Activated CD4-positive, alpha-beta memory T cell treated with anti-CD3 and anti-CD28 coated beads for 36 hours (primary cell): ENCODE data around the gene NEIL3. TPM values are rescaled to one million over a fixed set of nuclear protein-coding genes. Genes with fewer than 3 reads are reported as not detected.

ENCODE experiments used
- CTCF ChIA-PET: fragments of 350-600 bp; sonication (Branson Sonifier 250); formaldehyde crosslinking; loops from one replicate; lab custom pipeline; 2021; ENCODE audit warnings: antibody characterized with exemption, inconsistent platforms; lab: Charles Lee
- POLR2A ChIA-PET: fragments of 350-600 bp; sonication (Branson Sonifier 250); formaldehyde crosslinking; loops from one replicate; lab custom pipeline; 2021; ENCODE audit warnings: antibody characterized with exemption; lab: Charles Lee
- DNase-seq: peaks from one replicate; pipeline ENCODE4 v3.0.0-alpha.2; 2020
- H3K27ac Mint-ChIP-seq: one replicate; pipeline ENCODE4 v1.8.0; 2021; ENCODE audit warnings: mixed read lengths
- H3K27me3 Mint-ChIP-seq: one replicate; pipeline ENCODE4 v1.8.0; 2021; ENCODE audit warnings: mixed read lengths
- H3K36me3 Mint-ChIP-seq: one replicate; pipeline ENCODE4 v1.8.0; 2021; ENCODE audit warnings: mixed read lengths
- H3K4me1 Mint-ChIP-seq: one replicate; pipeline ENCODE4 v1.8.0; 2021; ENCODE audit warnings: low read depth, mixed read lengths
- H3K4me3 Mint-ChIP-seq: one replicate; pipeline ENCODE4 v1.8.0; 2021; ENCODE audit warnings: mild to moderate bottlenecking, mixed read lengths
- H3K9me3 Mint-ChIP-seq: one replicate; pipeline ENCODE4 v1.8.0; 2021; ENCODE audit warnings: mixed read lengths
- intact Hi-C: fragments of 100-400 bp; cut with micrococcal nuclease; formaldehyde crosslinking; loops from one replicate; pipeline ENCODE4 v1.15.1; 2023
- total RNA-seq, 2 experiments: library from RNA; stranded (reverse); gene quantifications; one replicate each; pipeline ENCODE4 v1.2.3, GENCODE V29; 2021

The NEIL3 gene
- total RNA-seq, 2 experiments from 2014 or later: 18.2 to 18.3 TPM

DNA sequence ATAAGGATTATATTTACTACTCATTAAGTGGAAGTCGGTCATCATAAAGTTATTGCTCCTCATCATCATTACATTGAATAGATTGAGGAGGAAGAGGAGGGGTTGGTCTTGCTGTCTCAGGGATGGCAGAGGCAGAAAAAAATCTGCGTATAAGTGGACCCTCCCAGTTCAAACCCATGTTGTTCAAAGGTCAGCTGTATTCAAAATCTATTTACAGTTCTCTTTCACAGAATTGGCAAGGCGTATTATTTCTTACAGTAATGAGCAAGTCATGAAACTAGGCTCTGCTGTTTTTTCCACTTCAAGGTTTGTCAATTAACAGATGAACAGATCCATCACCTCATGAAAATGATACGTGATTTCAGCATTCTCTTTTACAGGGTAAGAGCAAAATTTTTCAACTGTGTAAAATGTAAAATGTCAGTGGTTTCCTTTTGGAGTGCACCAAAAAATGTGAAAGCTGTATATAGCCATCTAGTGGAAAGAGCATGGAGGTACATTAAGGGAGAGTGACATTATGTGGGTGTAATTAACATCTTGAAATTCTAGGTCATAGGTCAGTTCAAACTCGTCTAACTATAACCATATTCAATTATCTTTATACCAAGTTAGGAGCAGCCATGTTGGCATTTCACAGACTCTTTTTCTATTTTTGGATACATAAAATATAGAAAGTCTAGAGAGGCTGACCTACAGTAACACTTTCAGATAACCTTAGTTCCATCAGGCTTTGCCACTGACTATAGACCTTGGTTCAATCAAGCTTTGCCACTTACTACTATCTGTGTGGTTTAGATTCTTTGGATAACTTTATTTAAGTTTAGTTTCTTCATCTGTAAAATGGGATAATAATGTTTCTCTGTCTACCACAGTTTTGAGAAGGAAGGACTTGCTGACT is 30.1 kb downstream of the NEIL3 start:
- CTCF ChIA-PET: interaction anchor here (0.6 to 7.0 kb wide), 9 partner anchors 9 to 290 kb away, joined by 3 to 81 read pairs (median 4); no protein-coding TSS in a partner anchor
- H3K27ac Mint-ChIP-seq: no peak overlapping the region

DNA sequence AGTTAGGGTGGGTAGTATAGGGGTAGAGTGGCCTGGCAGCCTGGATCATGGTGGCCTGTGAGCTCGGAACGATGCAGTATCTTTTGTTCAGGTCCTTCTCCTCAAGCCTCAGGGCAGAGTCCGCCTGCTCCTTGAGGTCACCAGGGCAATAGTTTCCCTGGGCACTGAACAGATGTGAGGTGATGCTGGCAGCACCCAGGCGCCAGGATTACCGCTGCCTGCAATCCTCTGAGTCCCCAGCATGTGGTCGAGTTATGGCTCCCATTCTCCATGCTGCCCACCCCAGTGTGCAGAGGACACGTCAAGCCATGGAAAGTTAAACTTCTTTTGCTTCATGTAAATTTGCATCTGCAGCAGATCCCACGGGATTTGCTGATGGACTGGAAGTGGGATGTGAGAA is 38.7 kb downstream of the NEIL3 start:
- no peak overlapping the region for H3K27ac Mint-ChIP-seq
- H3K4me1 Mint-ChIP-seq: no peaks in the 10 kb centered on the region
- no peaks in the 10 kb centered on the region for H3K9me3 Mint-ChIP-seq
- no peak overlapping the region for H3K4me3 Mint-ChIP-seq
- no peak for DNase-seq
- no peaks in the 10 kb centered on the region for H3K27me3 Mint-ChIP-seq
- CTCF ChIA-PET: no interaction called here
- intact Hi-C loops: no loop called here
- POLR2A ChIA-PET: no interaction called here
- H3K36me3 Mint-ChIP-seq: peaks cover 13% of the 10 kb centered on the region

More for the DNA sequence above, 30.1 kb downstream of the NEIL3 start:
- H3K9me3 Mint-ChIP-seq: no peaks in the 10 kb centered on the region
- H3K27me3 Mint-ChIP-seq: no peaks in the 10 kb centered on the region
- H3K36me3 Mint-ChIP-seq: peaks cover 6% of the 10 kb centered on the region
- POLR2A ChIA-PET: no interaction called here
- intact Hi-C loops: loop anchor here (1.0 to 2.0 kb wide), 3 partner anchors 30 to 289 kb away; partner anchors contain the start of gene NEIL3
- H3K4me3 Mint-ChIP-seq: no peak overlapping the region
- DNase-seq: no peak
- peaks cover 12% of the 10 kb centered on the region for H3K4me1 Mint-ChIP-seq

DNA sequence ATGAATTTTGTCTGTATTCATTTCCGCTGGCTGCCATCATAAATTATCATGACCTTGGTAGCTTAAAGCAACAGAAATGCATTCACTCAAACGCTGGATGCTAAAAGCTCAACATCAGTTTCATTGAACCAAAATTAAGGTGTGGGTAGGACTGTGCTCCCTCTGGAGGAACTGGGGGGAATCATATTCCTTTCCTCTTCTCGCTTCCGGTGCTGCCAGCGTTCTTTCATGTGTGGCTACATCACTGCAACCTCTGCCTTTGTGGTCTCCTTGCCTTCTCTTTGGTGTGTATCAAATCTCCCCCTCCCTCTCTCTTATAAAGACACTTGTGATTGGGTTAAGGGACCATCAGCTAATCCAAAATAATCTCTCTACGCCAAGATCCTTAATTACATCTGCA is 39.5 kb downstream of the NEIL3 start:
- POLR2A ChIA-PET: no interaction called here
- intact Hi-C loops: no loop called here
- Mint-ChIP-seq H3K4me3 (no peak overlapping the region), H3K27ac (no peak overlapping the region), H3K27me3 (no peaks in the 10 kb centered on the region), H3K36me3 (peaks cover 15% of the 10 kb centered on the region), H3K9me3 (no peaks in the 10 kb centered on the region), H3K4me1 (no peaks in the 10 kb centered on the region)
- CTCF ChIA-PET: interaction anchor here (1.2 kb wide), 1 partner anchor 99 kb away, joined by 3 read pairs; no protein-coding TSS in a partner anchor
- DNase-seq: no peak

DNA sequence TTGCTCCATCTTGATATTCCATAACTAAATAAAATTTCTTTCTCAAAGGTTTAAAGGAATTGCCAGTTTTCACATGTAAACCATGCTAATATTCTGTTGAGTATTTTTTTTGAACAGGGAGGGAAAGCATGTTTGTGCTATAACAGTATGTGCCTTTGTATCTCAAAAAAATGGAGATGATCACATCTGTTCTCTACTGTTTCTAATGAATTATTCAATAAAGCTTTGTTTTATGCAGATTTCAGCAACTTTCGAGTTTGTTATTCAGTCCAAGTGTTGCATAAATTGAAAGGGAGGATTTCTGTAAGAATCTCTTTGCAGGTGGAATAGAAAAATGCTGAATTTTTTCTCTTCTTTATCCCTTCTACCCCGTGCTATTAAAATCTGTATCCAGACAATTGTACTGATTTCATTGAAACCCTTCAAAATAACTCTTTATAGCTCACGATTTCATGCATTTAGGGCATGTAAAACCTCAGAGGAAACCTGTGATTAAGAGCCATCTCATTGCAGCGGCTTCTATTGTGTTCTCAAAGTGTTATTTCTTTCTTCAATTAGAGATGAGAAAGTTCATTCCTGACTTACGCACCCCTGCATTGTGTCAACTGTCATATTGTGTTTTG is 42.1 kb downstream of the NEIL3 start:
- CTCF ChIA-PET: no interaction called here
- H3K36me3 Mint-ChIP-seq: peaks cover 13% of the 10 kb centered on the region

DNA sequence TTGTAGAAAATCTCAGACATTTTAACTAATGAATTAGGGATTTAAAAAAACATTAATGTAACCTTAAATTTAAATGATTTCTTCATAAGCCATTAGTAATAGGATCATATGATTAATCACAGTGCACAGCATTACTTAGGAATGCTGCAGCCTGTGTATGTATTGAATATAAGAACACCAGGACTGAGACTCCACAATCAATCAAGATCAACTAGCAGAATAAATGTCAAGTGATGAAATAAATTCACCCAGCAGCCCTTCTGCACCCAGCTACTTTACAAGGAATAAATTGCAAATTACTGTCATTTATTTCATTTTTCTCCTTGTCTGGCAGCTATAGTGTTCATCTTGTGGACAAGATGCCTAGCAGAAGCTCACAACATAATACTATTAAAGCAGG is 46.5 kb downstream of the NEIL3 start:
- no peak overlapping the region for H3K4me3 Mint-ChIP-seq
- CTCF ChIA-PET: no interaction called here
- H3K4me1 Mint-ChIP-seq: no peaks in the 10 kb centered on the region
- no peaks in the 10 kb centered on the region for H3K27me3 Mint-ChIP-seq
- DNase-seq: no peak
- POLR2A ChIA-PET: interaction anchor here (1.1 kb wide), 1 partner anchor 19 kb away, joined by 3 read pairs; no protein-coding TSS in a partner anchor
- no peaks in the 10 kb centered on the region for H3K9me3 Mint-ChIP-seq
- H3K27ac Mint-ChIP-seq: no peak overlapping the region
- peaks cover 8% of the 10 kb centered on the region for H3K36me3 Mint-ChIP-seq
- intact Hi-C loops: no loop called here

More for the DNA sequence above, 42.1 kb downstream of the NEIL3 start:
- POLR2A ChIA-PET: no interaction called here
- intact Hi-C loops: no loop called here
- Mint-ChIP-seq H3K4me1 (no peaks in the 10 kb centered on the region), H3K4me3 (no peak overlapping the region), H3K27ac (no peak overlapping the region), H3K27me3 (no peaks in the 10 kb centered on the region), H3K9me3 (no peaks in the 10 kb centered on the region)
- DNase-seq: no peak

DNA sequence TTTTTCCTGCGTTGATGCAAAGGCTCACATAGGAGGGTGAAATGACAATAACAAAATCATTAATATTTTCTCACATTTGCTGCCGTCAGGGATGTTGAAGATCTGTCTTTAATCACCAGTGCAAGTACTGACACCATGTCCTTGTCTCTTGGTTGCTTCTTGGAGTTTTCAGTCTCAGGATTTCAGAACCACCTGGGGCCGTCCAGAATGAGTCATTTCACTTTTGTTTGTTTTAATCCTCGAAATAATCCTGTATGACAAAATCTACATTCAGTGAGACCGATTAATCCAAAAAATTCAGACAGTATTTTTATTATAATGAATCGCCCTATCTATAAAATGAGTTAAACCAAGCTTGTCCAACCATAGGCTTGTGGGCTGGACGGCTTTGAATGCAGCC is 47.2 kb downstream of the NEIL3 start:
- ChIA-PET CTCF (interaction anchor here (0.7 kb wide), 1 partner anchor 35 kb away, joined by 3 read pairs; no protein-coding TSS in a partner anchor), POLR2A (no interaction called here)
- DNase-seq: no peak
- intact Hi-C loops: no loop called here
- Mint-ChIP-seq H3K36me3 (peaks cover 9% of the 10 kb centered on the region), H3K27ac (no peak overlapping the region), H3K9me3 (no peaks in the 10 kb centered on the region), H3K4me3 (no peak overlapping the region), H3K4me1 (no peaks in the 10 kb centered on the region), H3K27me3 (no peaks in the 10 kb centered on the region)

DNA sequence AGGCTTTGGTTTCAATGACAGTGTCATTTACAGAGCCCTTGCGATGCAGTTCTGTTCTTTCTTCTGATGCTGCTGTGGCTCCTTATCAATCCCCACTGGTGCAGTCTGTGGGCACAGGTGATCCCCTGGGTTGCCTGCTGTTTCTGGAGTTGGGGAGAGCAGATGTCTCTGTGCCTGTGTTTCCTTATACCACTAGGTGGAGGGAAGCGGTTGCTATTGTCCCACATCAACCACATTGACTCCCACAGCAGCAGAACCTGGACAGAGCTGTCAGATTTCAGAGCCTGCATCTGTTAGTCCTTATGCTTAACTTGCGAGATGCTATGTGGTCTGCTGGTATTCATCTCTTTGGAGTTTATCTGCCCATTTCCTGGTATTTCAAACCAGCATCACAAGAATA is 57.7 kb downstream of the NEIL3 start:
- no peaks in the 10 kb centered on the region for H3K27me3 Mint-ChIP-seq
- intact Hi-C loops: no loop called here
- POLR2A ChIA-PET: no interaction called here
- H3K4me1 Mint-ChIP-seq: no peaks in the 10 kb centered on the region
- no peak overlapping the region for H3K4me3 Mint-ChIP-seq
- no peaks in the 10 kb centered on the region for H3K9me3 Mint-ChIP-seq
- CTCF ChIA-PET: no interaction called here
- H3K27ac Mint-ChIP-seq: no peak overlapping the region
- peaks cover 1% of the 10 kb centered on the region for H3K36me3 Mint-ChIP-seq
- DNase-seq: no peak

DNA sequence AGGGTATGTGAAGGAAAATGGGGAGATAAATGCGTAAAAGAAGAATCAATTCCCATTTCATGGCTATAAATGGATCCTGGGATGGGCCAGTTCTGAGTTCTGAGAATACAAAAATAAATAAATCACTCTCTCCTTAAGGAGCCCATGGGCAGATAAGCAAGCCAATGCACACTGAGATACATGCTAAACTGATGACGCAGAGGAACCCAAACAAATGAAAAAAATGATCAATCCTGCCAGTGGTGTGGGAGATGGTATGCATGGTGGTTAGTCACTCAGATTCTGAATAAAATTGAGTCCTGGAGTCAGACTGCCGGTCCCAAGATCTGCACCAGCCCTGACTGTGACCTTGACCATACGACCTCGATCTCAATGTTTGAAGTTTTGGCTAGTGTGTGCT is 59.7 kb downstream of the NEIL3 start:
- Mint-ChIP-seq H3K27ac (no peak overlapping the region), H3K4me3 (no peak overlapping the region), H3K27me3 (no peaks in the 10 kb centered on the region), H3K4me1 (no peaks in the 10 kb centered on the region), H3K9me3 (no peaks in the 10 kb centered on the region), H3K36me3 (peaks cover under 1% of the 10 kb centered on the region)
- ChIA-PET POLR2A (no interaction called here), CTCF (no interaction called here)
- no peak for DNase-seq
- intact Hi-C loops: no loop called here

DNA sequence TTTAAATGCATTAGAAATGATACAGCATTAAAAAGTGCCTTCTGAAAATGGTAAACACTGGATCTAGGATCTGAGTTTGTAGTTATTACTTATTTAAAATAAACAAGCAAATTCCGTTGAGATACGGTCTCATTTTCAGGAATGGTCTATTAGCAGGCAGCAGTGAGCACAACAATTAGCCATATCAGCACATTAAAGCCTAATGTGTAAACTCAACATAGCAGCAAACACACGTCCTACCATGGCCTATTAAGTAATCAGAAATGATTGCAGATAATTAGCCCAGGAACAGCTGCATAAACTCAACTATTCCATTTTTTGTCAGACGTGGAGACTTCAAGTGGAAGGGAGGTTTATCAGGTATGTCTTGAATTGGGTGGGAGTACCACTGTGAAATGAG is 61.8 kb downstream of the NEIL3 start:
- CTCF ChIA-PET: no interaction called here
- Mint-ChIP-seq H3K27me3 (no peaks in the 10 kb centered on the region), H3K9me3 (no peaks in the 10 kb centered on the region), H3K4me1 (no peaks in the 10 kb centered on the region), H3K4me3 (no peak overlapping the region), H3K36me3 (no peaks in the 10 kb centered on the region), H3K27ac (no peak overlapping the region)
- POLR2A ChIA-PET: no interaction called here
- no peak for DNase-seq
- intact Hi-C loops: no loop called here

DNA sequence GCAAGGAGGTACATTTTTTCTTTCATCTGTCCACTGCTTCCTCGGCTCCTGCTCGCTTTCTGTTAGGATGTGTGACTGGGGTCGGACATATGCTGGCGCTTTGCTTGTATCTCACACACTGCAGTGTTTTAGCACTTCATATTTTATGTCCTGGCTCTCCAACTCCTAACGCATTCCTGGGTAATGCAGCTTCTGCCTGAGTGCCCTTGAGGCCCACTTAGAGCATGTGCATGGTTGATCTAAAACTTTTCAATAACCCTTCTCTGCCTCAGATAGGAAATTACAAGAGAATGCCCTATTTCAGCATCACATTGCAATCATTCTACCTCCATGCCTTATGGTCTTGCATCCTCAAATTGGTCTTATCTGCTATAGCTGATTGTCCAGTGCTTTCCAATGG is 65.3 kb downstream of the NEIL3 start:
- H3K36me3 Mint-ChIP-seq: no peaks in the 10 kb centered on the region
- DNase-seq: no peak
- H3K9me3 Mint-ChIP-seq: no peaks in the 10 kb centered on the region
- H3K27ac Mint-ChIP-seq: no peak overlapping the region
- ChIA-PET CTCF (no interaction called here), POLR2A (interaction anchor here (1.5 kb wide), 1 partner anchor 19 kb away, joined by 3 read pairs; no protein-coding TSS in a partner anchor)
- H3K27me3 Mint-ChIP-seq: no peaks in the 10 kb centered on the region
- H3K4me3 Mint-ChIP-seq: no peak overlapping the region
- intact Hi-C loops: no loop called here
- no peaks in the 10 kb centered on the region for H3K4me1 Mint-ChIP-seq

DNA sequence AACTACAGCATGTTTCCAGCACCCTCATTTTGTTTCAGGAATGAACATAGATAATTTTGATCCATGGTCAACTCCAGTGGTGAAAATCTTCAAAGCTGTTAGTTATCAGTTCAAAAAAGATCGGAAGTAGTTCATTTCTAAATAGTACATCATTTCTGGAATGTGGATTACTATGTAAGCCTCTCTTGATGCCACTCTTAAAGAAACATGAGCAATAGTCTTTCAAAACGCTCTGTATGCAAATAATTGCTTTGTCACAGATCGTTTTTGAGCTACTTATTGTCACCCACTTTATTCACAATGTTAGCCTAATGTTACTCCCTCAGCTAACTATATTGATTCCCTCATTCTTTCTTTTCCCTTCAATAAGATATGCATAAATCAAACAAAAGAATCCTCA is 65.7 kb downstream of the NEIL3 start:
- POLR2A ChIA-PET: interaction anchor here (1.5 kb wide), 1 partner anchor 20 kb away, joined by 3 read pairs; no protein-coding TSS in a partner anchor
- Mint-ChIP-seq H3K4me3 (no peak overlapping the region), H3K36me3 (no peaks in the 10 kb centered on the region), H3K9me3 (no peaks in the 10 kb centered on the region), H3K27ac (no peak overlapping the region), H3K4me1 (no peaks in the 10 kb centered on the region), H3K27me3 (no peaks in the 10 kb centered on the region)
- intact Hi-C loops: no loop called here
- CTCF ChIA-PET: no interaction called here
- DNase-seq: no peak

DNA sequence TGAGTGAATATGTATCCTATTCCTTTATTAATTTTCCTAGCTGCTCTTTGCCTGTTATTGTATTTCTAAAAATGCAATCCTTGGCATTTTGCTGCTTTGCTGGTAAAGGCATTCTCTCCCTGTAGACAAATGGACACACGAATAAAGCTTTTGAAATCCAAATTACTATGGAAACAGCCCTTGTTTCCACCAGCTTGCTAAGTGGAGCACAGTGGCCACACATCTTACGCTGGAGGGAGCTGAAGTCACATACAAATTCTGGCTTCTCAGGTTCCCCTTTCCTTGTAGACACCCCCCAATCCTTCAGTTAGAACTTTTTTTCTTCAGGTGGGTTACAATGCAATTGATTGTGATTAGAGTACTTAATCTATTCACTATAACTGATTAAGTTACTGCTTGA is 66.3 kb downstream of the NEIL3 start:
- H3K36me3 Mint-ChIP-seq: no peaks in the 10 kb centered on the region
- CTCF ChIA-PET: no interaction called here
- no peaks in the 10 kb centered on the region for H3K27me3 Mint-ChIP-seq
- POLR2A ChIA-PET: interaction anchor here (1.5 kb wide), 1 partner anchor 20 kb away, joined by 3 read pairs; no protein-coding TSS in a partner anchor
- H3K4me1 Mint-ChIP-seq: no peaks in the 10 kb centered on the region
- DNase-seq: no peak
- no peaks in the 10 kb centered on the region for H3K9me3 Mint-ChIP-seq
- intact Hi-C loops: no loop called here
- H3K4me3 Mint-ChIP-seq: no peak overlapping the region
- no peak overlapping the region for H3K27ac Mint-ChIP-seq
